ENCODE data around the gene CEP131. TPM values are rescaled to one million over a fixed set of nuclear protein-coding genes. Genes with fewer than 3 reads are reported as not detected.

CEP131 gene
- total RNA-seq, 4 donors from 2014 or later, result 5.5 to 8.1 (median 6.0) TPM

GRCh38 chr17:81176666-81177065, 46.1 kb downstream of the CEP131 start:
- no peaks in the 10 kb centered on the region for H3K36me3 ChIP-seq
- peaks cover 0 to 5% (median 0%) of the 10 kb centered on the region in 3 donors for H3K9me3 ChIP-seq
- 91 to 93% methylated on average over 3 to 7 of the region's 7 CpGs for WGBS, 2 donors
- no peak overlapping the region for H3K27ac ChIP-seq
- intact Hi-C loops (cut with DNase I), result no loop called here
- peaks cover 0 to 25% (median 0%) of the 10 kb centered on the region in 4 donors for H3K27me3 ChIP-seq
- no peak for DNase-seq
- no peak overlapping the region for H3K4me3 ChIP-seq
- no peaks in the 10 kb centered on the region for H3K4me1 ChIP-seq
- TF ChIP-seq POLR2A (IDR thresholded peaks at IDR 0.05), result no peak
- TF ChIP-seq CTCF (IDR thresholded peaks at IDR 0.05), result no peak

- Histone ChIP-seq H3K27ac (no peak overlapping the region), H3K9me3 (peaks cover 0 to 5% (median 0%) of the 10 kb centered on the region in 3 donors), H3K4me1 (no peaks in the 10 kb centered on the region), H3K4me3 (no peak overlapping the region), H3K36me3 (no peaks in the 10 kb centered on the region), H3K27me3 (peaks cover 0 to 8% (median 0%) of the 10 kb centered on the region in 4 donors)
- DNase-seq, result no peak
- intact Hi-C loops (cut with DNase I), result no loop called here
- WGBS, 2 donors, result 50 to 65% methylated on average over 1 of the region's 1 CpG
- no peak for TF ChIP-seq CTCF (IDR thresholded peaks at IDR 0.05)
- TF ChIP-seq POLR2A (IDR thresholded peaks at IDR 0.05), result no peak
Measured at GRCh38 chr17:81173762-81174155, 49.0 kb downstream of the CEP131 start.

- Histone ChIP-seq H3K36me3 (no peaks in the 10 kb centered on the region), H3K27ac (no peak overlapping the region), H3K4me3 (no peak overlapping the region), H3K27me3 (peaks cover 0 to 10% (median 0%) of the 10 kb centered on the region in 4 donors), H3K9me3 (peaks cover 0 to 5% (median 0%) of the 10 kb centered on the region in 3 donors), H3K4me1 (no peaks in the 10 kb centered on the region)
- WGBS, 2 donors, result 78 to 87% methylated on average over 4 to 6 of the region's 11 CpGs
- DNase-seq, result no peak
- TF ChIP-seq POLR2A (IDR thresholded peaks at IDR 0.05) (no peak), CTCF (IDR thresholded peaks at IDR 0.05) (no peak)
- intact Hi-C loops (cut with DNase I), result no loop called here
Measured at GRCh38 chr17:81173052-81173761, 49.6 kb downstream of the CEP131 start.

GRCh38 chr17:81171941-81172340, 50.8 kb downstream of the CEP131 start:
- Histone ChIP-seq H3K9me3 (peaks cover 0 to 5% (median 0%) of the 10 kb centered on the region in 3 donors), H3K4me1 (no peaks in the 10 kb centered on the region), H3K36me3 (no peaks in the 10 kb centered on the region), H3K27ac (no peak overlapping the region), H3K27me3 (peaks cover 0 to 22% (median under 1%) of the 10 kb centered on the region in 4 donors), H3K4me3 (no peak overlapping the region)
- TF ChIP-seq CTCF (IDR thresholded peaks at IDR 0.05) (no peak), POLR2A (IDR thresholded peaks at IDR 0.05) (no peak)
- 60 to 63% methylated on average over 6 to 8 of the region's 8 CpGs for WGBS, 2 donors
- intact Hi-C loops (cut with DNase I), result no loop called here
- DNase-seq, result no peak

GRCh38 chr17:81170727-81171494, 51.9 kb downstream of the CEP131 start:
- Histone ChIP-seq H3K4me3 (no peak overlapping the region), H3K4me1 (peaks cover 4 to 7% (median 6%) of the 10 kb centered on the region in 3 donors), H3K27me3 (peaks cover 0 to 33% (median 2%) of the 10 kb centered on the region in 4 donors), H3K36me3 (no peaks in the 10 kb centered on the region), H3K9me3 (peaks cover 0 to 5% (median 0%) of the 10 kb centered on the region in 3 donors), H3K27ac (no peak overlapping the region)
- TF ChIP-seq CTCF (IDR thresholded peaks at IDR 0.05) (no peak), POLR2A (IDR thresholded peaks at IDR 0.05) (no peak)
- intact Hi-C loops (cut with DNase I), result no loop called here
- no peak for DNase-seq
- WGBS, 2 donors, result 53 to 79% methylated on average over 3 to 11 of the region's 15 CpGs
